Pancreas (tissue), 10 donors: ENCODE data around the gene SYTL1. TPM values are rescaled to one million over a fixed set of nuclear protein-coding genes. Genes with fewer than 3 reads are reported as not detected.

Source experiments
- ATAC-seq, 4 donors: fragments of 200-7000 bp; cut with Tn5 transposase; one replicate each; pipeline versions ENCODE4 v1.8.0 to v1.9.1; 2020; ENCODE audit warnings: mild to moderate bottlenecking in 4 of 4, moderate library complexity in 4 of 4
- DNase-seq, 6 donors: peaks; one replicate each; pipeline ENCODE4 v3.0.0-alpha.2; 2020
- FAIRE-seq: peaks from 2 replicates; lab custom pipeline; 2012; peaks lifted over from hg19 to GRCh38; lab: Jason Lieb, UNC
- H3K27ac ChIP-seq, 4 donors: fragments of 200-600 bp; sonication (generic); 1 replicate in 3 of 4; 2 replicates in 1 of 4; pipeline versions ENCODE4 v1.5.0 to v1.8.0; 2020
- H3K27me3 ChIP-seq, 4 donors: fragments of 200-600 bp; one replicate each; pipeline ENCODE4 v1.8.0; 2021
- H3K36me3 ChIP-seq, 3 donors: fragments of 200-600 bp; sonication (generic) in 1 of 3; one replicate each; pipeline versions ENCODE4 v1.5.0 to v1.8.0; 2020 to 2021
- H3K4me1 ChIP-seq, 3 donors: fragments of 200-600 bp; one replicate each; pipeline ENCODE4 v1.8.0; 2021
- H3K4me3 ChIP-seq, 4 donors: fragments of 200-600 bp; sonication (generic) in 2 of 4; one replicate each; pipeline versions ENCODE4 v1.5.0 to v1.8.0; 2020 to 2021
- H3K9me3 ChIP-seq, 4 donors: fragments of 200-600 bp; one replicate each; pipeline ENCODE4 v1.8.0; 2021
- CTCF ChIP-seq, 4 donors: fragments of 200-600 bp; sonication (generic) in 3 of 4; IDR thresholded peaks; one replicate each; pipeline versions ENCODE4 v1.5.0 to v1.8.0; 2021; ENCODE audit warnings: antibody characterized with exemption in 4 of 4
- WGBS, 2 donors: extraction: QIAGEN DNeasy Blood & Tissue Kit; methylation state at CpG; one replicate each; pipeline ENCODE4 v1.1.7; 2013; 5-methylcytosine and 5-hydroxymethylcytosine counted together
- intact Hi-C, 3 donors: fragments of 100-400 bp; cut with DNase I; formaldehyde crosslinking; loops; one replicate each; pipeline versions ENCODE4 v1.11.1 to v1.14.2; 2022
- polyA plus RNA-seq, 2 donors: library from polyadenylated mRNA; stranded (reverse); fragments of 200-250 nt; gene quantifications; one replicate each; pipeline ENCODE4 v1.2.3, GENCODE V29; 2013
- total RNA-seq, 6 donors: library from RNA; stranded (reverse); fragmentation: NEBNext Ultra II Directional in 4 of 6; extraction: Animal tissue kit (Norgen Biotek cat#: 25700) in 4 of 6; gene quantifications; one replicate each; pipeline versions ENCODE4 v1.2.1 to v1.2.4, GENCODE V29; 2021 to 2023
- donor health status: healthy with polysubstance abuse.
- donor health status: DM: no; HTN: no; CAD: no; lungs with moderate emphysema.
- donor health status: DM: no; HTN: no; CAD: no.
- donor health status: control.
- donor health status: control.
- donor health status: Bipolar disorder and iron deficiency.
- donor health status: DM: yes; HTN: yes; CAD: no.
- donor health status: DM: no; HTN: no; CAD: no.
- donor health status: DM: no; HTN: no; CAD: no.
- donor health status: DM: yes; HTN: yes; CAD: no.

Gene SYTL1
- total and polyA plus RNA-seq, 8 donors = 45.8 to 254 (median 107) TPM

- Histone ChIP-seq H3K27me3 (no peaks in the 10 kb centered on the region), H3K27ac (no peak overlapping the region), H3K36me3 (no peaks in the 10 kb centered on the region), H3K4me1 (peaks cover 0 to 5% (median 4%) of the 10 kb centered on the region in 3 donors), H3K4me3 (no peak overlapping the region), H3K9me3 (no peaks in the 10 kb centered on the region)
- peak; percentile 31 to 70 (median 63) for ATAC-seq
- intact Hi-C loops = loop anchor here in 1 of 3 donors (10.0 kb wide), 1 partner anchor 54 kb away; no protein-coding TSS in a partner anchor
- no peak for FAIRE-seq
- peak; percentile 75 to 80 (median 78) for TF ChIP-seq CTCF (IDR thresholded peaks at IDR 0.05)
- DNase-seq = peak in 5 of 6 donors; percentile 65 to 91 (median 82)
- 32 to 40% methylated on average over 5 of the region's 5 CpGs for WGBS, 2 donors
These were observed 46.6 kb downstream of the SYTL1 start for GRCh38 chr1:27388337-27389005.

GRCh38 chr1:27391511-27392095 is 49.8 kb downstream of the SYTL1 start:
- H3K27me3 ChIP-seq = no peaks in the 10 kb centered on the region
- WGBS, 2 donors = 5 to 7% methylated on average over 13 of the region's 13 CpGs
- peak overlapping the region in 2 of 4 donors; percentile 25 to 59 for H3K4me3 ChIP-seq
- FAIRE-seq (no peak), ATAC-seq (peak; percentile 20 to 54 (median 42)), DNase-seq (peak in 5 of 6 donors; percentile 39 to 78 (median 51))
- intact Hi-C loops = loop anchor here (5.0 to 10.0 kb wide), 3 partner anchors 34 to 94 kb away; no protein-coding TSS in a partner anchor
- H3K9me3 ChIP-seq = no peaks in the 10 kb centered on the region
- no peaks in the 10 kb centered on the region for H3K36me3 ChIP-seq
- peak overlapping the region in 1 of 4 donors; percentile 8 for H3K27ac ChIP-seq
- peaks cover 0 to 5% (median 4%) of the 10 kb centered on the region in 3 donors for H3K4me1 ChIP-seq
- no peak for TF ChIP-seq CTCF (IDR thresholded peaks at IDR 0.05)

- Histone ChIP-seq H3K9me3 (no peaks in the 10 kb centered on the region), H3K36me3 (no peaks in the 10 kb centered on the region), H3K27ac (no peak within 1 kb of the TSS), H3K4me3 (peak within 1 kb of the TSS; percentile 7 to 59 (median 18)), H3K4me1 (peaks cover 0 to 5% (median 4%) of the 10 kb centered on the region in 3 donors), H3K27me3 (no peaks in the 10 kb centered on the region)
- TF ChIP-seq CTCF (IDR thresholded peaks at IDR 0.05) = peak in 1 of 4 donors; percentile 18
- intact Hi-C loops = loop anchor here (5.0 to 10.0 kb wide), 3 partner anchors 35 to 95 kb away; no protein-coding TSS in a partner anchor
- WGBS, 2 donors = 2 to 3% methylated on average over 60 to 69 of the region's 69 CpGs
- peak; percentile 81 to 90 (median 88) for ATAC-seq
- no peak for FAIRE-seq
- peak; percentile 78 to 92 (median 88) for DNase-seq
These were observed 50.4 kb downstream of the SYTL1 start, which contains the start of gene GPR3 for GRCh38 chr1:27392096-27392777. GPR3 (plus strand) TSS chr1:27392622; CDS start chr1:27393799, 1,177 bp downstream.

- Histone ChIP-seq H3K36me3 (no peaks in the 10 kb centered on the region), H3K4me3 (peak overlapping the region; percentile 7 to 59 (median 18)), H3K27ac (no peak overlapping the region), H3K4me1 (peaks cover 0 to 5% (median 4%) of the 10 kb centered on the region in 3 donors), H3K9me3 (no peaks in the 10 kb centered on the region), H3K27me3 (no peaks in the 10 kb centered on the region)
- WGBS, 2 donors = 45 to 46% methylated on average over 30 of the region's 30 CpGs
- ATAC-seq = no peak
- DNase-seq = peak in 1 of 6 donors; percentile 72
- TF ChIP-seq CTCF (IDR thresholded peaks at IDR 0.05) = no peak
- intact Hi-C loops = loop anchor here (5.0 to 10.0 kb wide), 3 partner anchors 36 to 96 kb away; no protein-coding TSS in a partner anchor
- no peak for FAIRE-seq
These were observed 51.2 kb downstream of the SYTL1 start for GRCh38 chr1:27392778-27393635.
